AG10803 (cell line): Measurements from ENCODE around the gene PTPRG.

Experiments used
- DNase-seq: peaks from one replicate; pipeline ENCODE4 v3.0.0; 2010; ENCODE audit warnings: low read depth
- H3K4me3 ChIP-seq: 2 replicates; pipeline ENCODE4 v1.5.1; 2011; ENCODE audit warnings: mild to moderate bottlenecking, low read length, control low read depth
- CTCF ChIP-seq: conservative IDR thresholded peaks from 2 replicates; pipeline ENCODE4 v1.5.1; 2011; ENCODE audit warnings: mild to moderate bottlenecking, low read length, control low read depth, inconsistent platforms

Gene PTPRG

DNA sequence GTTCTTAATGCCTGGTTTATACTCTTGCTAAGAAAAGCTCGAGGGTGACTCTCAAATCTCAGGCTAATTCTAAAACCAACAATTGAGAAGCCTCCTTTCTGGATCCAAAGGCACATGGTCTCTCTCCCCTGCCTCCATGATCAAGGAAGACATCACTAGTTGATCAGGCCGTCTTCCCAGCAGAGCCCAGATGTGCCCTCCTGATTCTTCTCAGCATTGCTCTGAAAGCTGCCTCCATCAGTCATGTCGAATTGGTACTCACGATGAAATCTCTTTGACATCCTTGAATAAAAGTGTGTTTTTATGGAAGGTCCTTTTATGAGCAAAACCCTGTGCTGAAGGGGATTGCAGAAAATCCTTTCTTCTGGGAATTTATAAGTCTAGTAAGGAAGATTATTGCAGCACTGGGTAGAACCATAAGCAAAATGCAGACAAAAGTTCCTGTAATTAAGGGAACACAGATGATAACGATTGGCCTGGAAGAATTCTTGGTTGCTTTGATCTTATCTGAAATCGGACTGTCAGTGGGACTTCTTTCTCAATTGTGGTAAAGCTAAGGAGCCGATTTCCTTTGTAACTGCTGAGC, 345.9 kb downstream of the PTPRG start:
- H3K4me3 ChIP-seq, result no peak overlapping the region
- DNase-seq, result no peak
- no peak for TF ChIP-seq CTCF

DNA sequence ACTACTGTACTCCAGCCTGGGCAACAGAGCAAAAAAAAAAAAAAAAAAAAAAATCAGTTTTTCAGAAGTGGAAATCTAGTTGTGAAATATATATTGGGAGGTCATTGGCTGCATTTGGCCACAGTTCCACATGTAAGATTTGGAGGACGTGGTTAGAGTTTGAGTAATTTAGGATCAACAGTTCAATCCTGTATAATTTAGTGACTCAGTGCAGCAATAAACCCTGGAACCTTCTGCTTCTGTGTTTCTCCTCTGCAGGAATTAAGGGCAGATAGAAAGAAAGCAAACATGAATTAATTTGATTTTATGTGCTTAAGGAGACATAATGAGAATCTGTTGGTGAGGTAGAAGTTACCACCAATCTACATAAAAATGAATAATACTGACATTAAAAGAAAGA, 347.0 kb downstream of the PTPRG start:
- DNase-seq, result peak; percentile 54
- no peak for TF ChIP-seq CTCF
- no peak overlapping the region for H3K4me3 ChIP-seq

DNA sequence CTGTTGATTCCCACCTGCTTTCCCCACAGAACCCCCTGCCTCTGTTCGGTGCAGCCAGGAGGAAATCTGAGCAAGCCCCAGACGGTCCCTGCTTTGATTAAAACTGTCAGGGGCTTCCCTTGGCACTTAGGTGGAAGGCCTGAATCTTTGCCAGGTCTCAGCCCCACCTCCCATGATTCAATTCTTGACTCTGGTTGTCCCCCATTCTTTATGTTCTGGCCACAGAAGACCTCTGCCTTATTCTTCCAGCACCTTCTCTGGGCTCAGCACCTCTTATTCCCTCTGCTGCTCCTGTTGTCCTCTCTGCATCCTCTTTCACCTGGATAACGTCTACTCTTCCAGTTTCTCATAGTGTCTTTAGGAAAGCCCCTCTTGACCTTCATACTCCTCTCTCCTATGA, 349.4 kb downstream of the PTPRG start:
- DNase-seq, result no peak
- no peak for TF ChIP-seq CTCF
- H3K4me3 ChIP-seq, result no peak overlapping the region

GRCh38 chr3:61912158-61912557, 350.8 kb downstream of the PTPRG start:
- TF ChIP-seq CTCF, result no peak
- DNase-seq, result no peak
- H3K4me3 ChIP-seq, result no peak overlapping the region

DNA sequence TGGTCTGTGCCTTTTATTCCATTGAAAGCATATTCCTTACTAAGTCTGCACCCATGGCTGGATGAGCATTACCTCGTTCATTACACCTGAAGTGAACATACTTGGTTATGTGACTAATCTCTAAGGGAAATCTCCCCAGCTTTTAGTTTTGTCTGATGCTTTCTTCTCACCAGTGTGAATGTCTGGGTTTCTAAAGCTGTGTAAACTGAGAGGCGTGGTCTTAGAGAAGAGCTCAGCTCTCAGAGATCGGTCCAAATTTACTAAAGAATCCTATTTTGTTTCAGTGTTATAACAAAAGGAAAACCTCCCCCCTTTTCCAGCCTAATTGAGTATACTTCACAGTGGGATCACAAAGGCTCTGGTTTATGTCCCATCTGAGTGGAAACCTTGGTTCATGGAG, 352.3 kb downstream of the PTPRG start:
- no peak for TF ChIP-seq CTCF
- H3K4me3 ChIP-seq, result no peak overlapping the region
- no peak for DNase-seq

DNA sequence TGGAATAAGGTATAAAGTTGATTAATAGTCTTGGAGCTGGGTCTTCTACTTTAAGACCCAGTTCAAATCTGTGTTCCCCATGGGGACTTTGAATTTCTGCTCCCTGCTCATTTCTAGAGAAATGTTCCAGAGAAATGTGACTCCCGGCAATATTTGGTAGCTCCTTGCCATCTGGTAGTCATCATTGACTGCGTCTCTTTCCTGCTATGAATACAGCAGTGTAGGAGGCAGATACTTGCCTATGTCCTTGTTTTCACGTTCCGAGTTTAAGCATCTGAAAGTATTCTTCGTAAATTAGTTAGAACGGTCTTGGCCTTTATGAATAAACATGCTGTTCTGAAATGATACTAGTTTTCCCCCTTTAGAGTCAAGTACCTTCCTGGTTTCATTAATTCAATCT, 352.9 kb downstream of the PTPRG start:
- no peak for TF ChIP-seq CTCF
- no peak overlapping the region for H3K4me3 ChIP-seq
- peak; percentile 49 for DNase-seq

GRCh38 chr3:61915296-61915695, 353.9 kb downstream of the PTPRG start:
- no peak overlapping the region for H3K4me3 ChIP-seq
- no peak for TF ChIP-seq CTCF
- DNase-seq, result no peak
